Colon (tissue), 2 donors: ENCODE measurements around the gene OR2D3.
"Not testable (repeated sequence)": the region's sequence is repeated elsewhere in the genome, so short reads cannot be mapped to it uniquely, and the experiment has no call there.

ENCODE experiments used
- FAIRE-seq: peaks from 2 replicates; lab custom pipeline; 2012; peaks lifted over from hg19 to GRCh38; lab: Jason Lieb, UNC
- donor health status: control.
- donor health status: control.

The OR2D3 gene, protein sequence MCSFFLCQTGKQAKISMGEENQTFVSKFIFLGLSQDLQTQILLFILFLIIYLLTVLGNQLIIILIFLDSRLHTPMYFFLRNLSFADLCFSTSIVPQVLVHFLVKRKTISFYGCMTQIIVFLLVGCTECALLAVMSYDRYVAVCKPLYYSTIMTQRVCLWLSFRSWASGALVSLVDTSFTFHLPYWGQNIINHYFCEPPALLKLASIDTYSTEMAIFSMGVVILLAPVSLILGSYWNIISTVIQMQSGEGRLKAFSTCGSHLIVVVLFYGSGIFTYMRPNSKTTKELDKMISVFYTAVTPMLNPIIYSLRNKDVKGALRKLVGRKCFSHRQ

DNA sequence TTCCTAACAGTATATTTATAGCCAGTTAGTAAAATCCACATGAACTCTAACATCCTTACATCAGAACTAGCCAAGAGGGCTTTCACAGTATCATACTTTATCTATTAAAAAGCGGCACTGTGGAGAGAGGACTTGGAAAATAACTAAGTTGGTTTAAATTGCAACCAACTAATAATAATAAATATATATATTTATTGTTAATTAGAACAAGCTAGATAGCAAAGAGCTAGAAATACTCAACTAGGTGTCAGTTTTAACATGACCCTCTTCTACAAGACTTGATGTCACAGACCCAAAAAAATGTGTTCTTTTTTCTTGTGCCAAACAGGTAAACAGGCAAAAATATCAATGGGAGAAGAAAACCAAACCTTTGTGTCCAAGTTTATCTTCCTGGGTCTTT is at the start of gene OR2D3:
Gene OR2D3, plus strand, starts transcription at position 301 of the 400 bp plus-strand sequence. Its CDS starts 0 bp downstream, at position 301.
- FAIRE-seq = no peak

DNA sequence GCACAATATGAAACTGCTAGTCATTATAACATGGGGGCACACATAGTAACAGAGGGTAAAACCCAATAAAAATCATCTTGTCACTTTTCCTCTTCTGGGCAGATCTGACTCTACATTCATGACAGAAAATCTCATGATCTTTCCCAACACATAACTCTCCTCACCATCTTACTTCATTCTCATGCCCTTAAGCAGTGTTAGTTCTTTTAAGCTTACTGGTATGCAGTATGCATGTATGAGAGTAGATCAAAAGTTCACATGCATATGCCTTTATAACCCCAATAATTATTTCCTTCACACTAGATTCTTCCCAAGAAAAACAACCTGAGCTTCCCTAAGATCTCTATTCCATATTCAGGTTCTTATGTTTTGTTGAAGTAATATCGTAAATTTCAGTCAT is 49.5 kb upstream of the OR2D3 start:
- no peak for FAIRE-seq

DNA sequence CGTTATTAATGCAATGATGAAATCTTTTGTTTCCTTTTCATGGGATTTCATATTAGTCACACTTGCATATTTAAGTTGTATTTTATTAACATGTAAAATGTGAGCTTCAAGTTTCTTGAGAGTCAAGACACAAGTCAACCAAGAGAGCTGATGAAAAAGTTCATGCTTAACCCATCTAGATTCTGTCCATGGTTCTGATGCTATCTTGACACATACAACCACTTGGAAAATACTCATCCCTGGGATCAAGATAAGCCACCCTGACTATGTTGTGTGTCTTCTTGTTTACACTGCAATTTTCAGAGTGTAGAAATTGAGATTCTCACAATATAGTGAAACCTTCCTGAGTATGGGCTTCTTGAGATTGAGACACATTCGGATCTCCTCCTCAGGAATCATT is 45.0 kb upstream of the OR2D3 start:
- FAIRE-seq = no peak

DNA sequence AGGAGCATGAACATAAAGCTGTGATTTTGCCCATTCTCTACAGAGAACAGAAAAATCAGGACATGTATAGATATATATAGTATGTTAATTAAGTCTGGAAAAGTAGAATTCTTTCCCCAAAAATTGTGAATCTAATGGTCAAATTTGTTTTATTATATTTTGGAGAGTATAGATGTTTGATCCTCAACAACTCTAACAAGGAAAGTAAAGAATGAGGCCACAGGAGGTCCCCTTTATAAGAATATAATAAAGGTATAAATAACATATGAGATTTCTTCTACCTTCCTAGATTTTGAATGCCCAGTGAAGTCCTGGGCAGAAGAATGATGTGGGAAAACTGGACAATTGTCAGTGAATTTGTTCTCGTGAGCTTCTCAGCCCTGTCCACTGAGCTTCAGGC is 44.5 kb upstream of the OR2D3 start, which contains the start of gene OR10A4:
Gene OR10A4, plus strand, starts transcription at position 301 of the 400 bp plus-strand sequence. Its CDS starts 23 bp downstream, at position 324.
- FAIRE-seq = no peak

DNA sequence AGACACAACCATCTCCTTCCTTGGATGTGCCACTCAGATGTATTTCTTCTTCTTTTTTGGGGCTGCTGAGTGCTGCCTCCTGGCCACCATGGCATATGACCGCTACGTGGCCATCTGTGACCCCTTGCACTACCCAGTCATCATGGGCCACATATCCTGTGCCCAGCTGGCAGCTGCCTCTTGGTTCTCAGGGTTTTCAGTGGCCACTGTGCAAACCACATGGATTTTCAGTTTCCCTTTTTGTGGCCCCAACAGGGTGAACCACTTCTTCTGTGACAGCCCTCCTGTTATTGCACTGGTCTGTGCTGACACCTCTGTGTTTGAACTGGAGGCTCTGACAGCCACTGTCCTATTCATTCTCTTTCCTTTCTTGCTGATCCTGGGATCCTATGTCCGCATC is 43.9 kb upstream of the OR2D3 start:
- no peak for FAIRE-seq

DNA sequence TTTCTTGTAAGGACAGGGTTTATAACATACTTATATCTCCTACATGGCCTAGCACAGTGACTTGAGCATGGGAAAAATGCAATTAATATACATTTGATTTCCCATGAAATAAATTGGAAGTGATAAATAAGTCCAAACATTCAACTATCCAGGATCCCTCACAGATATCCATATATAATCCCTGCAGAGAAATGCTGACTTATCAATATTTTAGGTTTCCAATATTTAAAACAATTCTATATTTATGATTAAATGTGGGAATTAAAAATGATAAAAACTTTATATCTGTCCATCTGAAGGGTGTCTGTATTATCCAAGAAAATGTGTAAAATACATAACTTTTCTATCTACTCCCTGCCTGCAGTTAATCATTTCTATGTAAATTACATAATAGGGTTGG is 38.1 kb upstream of the OR2D3 start:
- peak; percentile 60 for FAIRE-seq

DNA sequence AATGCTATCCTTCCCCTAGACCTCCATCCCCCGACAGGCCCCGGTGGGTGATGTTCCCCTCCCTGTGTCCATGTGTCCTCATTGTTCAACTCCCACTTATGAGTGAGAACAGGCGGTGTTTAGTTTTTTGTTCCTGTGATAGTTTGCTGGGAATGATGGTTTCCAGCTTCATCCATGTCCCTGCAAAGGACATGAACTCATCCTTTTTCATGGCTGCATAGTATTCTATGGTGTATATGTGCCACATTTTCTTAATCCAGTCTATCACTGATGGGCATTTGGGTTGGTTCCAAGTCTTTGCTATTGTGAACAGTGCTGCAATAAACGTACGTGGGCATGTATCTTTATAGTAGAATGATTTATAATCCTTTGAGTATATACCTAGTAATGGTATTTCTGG is 33.1 kb upstream of the OR2D3 start:
- FAIRE-seq = not testable (repeated sequence)

DNA sequence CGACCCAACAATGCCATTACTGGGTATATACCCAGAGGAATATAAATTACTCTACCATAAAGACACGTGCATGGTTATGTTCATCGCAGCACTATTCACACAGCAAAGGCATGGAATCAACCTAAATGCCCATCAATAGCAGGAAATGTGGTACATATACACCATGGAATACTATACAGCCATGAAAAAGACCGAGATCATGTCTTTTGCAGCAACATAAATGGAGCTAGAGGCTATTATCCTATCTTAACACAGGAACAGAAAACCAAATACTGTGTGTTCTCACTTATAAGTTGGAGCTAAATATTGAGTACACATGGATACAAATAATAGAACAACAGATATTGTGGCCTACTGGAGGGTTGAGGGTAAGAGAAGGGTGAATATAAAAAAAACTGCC is 32.0 kb upstream of the OR2D3 start:
- no peak for FAIRE-seq

DNA sequence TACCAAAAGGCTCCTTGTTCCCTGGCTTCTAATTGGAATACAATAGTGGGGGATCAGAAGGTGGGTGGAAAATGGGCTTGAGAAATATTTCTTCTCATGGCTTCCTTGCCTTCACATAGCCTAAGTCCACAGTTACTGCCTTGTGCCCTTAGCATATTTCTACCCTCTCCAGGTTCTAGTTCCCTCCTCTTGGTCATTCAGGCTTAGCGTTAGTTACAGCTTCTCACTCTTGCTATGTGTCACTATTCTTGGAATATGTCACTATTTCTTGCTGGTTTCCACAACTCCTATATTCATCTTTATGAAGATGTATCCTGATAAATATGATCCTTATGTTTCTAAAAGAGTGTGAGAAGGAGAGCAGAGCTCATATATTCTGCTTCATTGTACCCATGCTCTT is 31.0 kb upstream of the OR2D3 start:
- no peak for FAIRE-seq

DNA sequence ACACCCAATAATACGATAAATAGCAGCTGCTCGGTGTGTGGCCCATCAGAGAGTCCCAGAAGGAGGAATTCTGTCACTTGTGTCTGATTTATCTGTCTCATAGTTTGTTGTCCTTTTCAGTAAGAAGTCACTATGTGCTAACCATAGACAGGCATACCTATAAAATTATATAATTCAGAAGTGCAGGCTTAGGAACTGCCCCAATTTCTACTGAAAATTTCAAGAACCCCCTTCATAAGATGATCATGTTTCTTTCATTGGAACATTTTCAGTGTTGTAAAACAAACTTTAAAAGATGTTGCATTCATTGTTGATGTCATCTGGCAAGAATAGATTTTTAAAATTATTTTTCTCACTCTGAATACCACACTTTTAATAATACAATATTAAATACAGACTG is 28.4 kb upstream of the OR2D3 start, which contains the start of gene OR2D2:
Gene OR2D2, minus strand, starts transcription at position 101 of the 400 bp plus-strand sequence. Its CDS starts 0 bp downstream, at position 101.
- no peak for FAIRE-seq

DNA sequence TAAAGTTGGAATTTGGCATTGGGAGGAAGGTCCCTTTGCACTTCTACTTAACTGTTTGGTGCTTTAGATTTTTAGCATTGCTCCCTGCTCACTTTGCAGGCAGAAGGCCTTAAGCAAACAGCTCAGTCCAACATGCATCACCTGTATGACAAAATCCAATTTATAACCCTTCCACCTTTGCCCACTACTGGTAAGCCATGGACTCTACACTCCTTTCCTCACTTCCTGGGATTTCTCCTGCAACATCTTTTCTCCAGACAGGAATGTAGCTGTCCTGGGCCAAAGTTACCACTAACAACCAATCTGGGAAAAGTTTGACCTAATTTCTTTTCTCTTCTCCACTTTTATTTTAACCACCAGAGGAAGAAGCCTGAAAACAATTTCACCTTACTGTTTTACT is 26.7 kb upstream of the OR2D3 start:
- FAIRE-seq = no peak

DNA sequence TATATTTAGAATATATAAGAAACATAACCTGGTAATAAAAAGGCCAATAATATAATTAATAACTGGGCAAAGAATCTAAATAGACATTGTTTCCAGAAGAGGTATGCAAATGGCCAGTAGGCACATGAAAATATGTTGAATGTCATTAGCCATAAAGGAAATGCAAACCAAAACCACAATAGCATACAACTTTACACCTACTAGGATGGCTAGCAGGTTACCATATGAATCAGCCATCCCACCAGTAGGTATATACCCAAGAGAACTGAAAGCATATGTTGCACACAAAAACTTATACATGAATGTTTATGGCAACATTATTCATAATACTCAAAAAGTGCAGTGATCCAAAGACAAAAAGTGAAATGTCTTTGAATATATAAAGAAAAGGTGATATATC is 25.8 kb upstream of the OR2D3 start:
- FAIRE-seq = no peak

DNA sequence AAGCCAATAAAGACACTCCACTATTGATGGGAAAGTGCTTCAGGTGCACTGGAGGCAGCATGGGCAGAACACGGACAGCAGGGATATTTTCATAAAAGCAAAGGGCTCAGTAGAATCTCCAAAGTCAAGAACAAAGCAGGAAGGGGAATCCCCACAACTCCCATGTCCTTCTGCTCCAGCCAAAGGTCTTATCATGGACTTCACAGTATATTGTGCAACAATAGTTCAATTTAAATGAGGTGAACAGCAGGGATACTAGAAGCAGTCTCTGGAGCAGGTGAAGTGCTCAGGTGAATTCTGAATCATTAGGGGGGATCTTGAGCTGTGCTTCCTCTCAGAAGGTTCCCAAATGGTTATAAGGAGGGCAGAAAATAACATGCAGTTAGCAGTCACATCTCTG is 21.9 kb upstream of the OR2D3 start:
- FAIRE-seq = no peak

DNA sequence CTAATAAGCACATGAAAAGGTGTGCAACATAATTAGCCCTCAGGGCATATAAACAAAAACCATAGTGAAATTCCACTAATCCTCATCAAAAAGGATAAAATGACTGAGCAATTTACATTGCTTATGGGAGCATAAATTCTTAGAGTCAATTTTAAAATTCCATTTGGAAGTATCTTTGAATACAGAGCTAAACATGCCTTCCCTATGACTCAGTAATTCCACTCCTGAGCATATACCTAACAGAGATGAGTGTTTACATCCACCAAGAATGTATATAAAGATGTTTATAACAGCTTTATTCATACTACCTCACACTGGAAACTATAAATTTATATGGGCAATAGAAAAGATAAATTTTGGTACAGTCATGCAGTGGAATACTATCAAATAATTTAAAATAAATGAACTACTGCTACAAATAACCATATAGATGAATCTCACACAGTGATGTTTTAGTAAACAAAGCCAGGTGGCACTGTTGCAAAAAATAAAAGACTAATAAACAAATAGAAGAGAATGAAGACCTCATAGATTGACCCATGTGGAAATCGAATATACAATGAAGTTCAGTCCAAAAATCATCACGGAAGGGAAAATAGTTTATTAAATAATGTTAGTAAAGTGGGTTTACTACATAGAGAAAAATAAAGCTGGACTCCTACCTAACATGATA is 20.3 kb upstream of the OR2D3 start:
- no peak for FAIRE-seq

DNA sequence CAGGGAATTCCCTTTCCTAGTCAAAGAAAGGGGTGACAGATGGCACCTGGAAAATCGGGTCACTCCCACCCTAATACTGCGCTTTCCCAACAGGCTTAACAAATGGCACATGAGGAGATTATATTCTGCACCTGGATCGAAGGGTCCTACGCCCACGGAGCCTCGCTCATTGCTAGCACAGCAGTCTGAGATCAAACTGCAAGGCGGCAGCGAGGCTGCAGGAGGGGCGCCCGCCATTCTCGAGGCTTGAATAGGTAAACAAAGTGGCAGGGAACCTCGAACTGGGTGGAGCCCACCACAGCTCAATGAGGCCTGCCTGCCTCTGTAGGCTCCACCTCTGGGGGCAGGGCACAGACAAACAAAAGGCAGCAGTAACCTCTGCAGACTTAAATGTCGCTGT is 16.0 kb upstream of the OR2D3 start:
- FAIRE-seq = not testable (repeated sequence)

DNA sequence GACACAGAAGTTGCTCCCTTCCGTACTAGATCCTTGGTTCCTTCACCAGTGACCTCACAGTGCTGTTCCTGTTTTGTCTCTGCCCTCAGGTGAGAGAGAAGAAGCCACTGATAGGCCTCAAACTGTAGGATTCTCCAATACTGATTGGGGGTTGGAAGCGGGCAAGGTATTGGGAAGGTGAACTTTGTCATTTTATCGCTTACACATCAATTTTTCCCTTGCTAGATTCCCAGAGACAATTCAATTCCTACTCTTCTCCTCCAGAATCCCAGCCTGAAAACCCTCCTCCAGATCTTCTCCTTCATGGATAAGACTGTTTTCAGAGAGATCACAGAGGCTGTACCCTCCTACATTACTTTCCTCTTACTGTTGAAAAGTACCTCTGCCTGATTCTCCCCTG is 9.4 kb upstream of the OR2D3 start:
- no peak for FAIRE-seq

DNA sequence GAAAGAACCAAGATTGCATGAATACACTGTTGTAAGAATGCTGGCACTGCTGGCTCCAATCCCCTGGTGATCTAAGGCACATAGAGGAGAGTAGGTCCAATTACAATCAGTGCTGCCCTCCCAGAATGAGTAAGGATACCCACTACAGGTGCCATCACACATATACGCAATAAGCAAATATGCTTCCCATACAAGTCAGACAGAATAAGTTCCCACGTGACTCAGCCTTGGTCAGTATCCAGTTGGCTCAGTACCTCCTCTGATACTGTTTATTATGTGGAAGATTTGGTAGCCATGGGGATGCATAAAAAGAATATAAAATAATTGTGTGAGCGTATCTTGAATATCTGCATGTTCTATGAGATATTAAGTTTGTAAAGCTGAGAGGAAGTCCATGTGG is 8.9 kb upstream of the OR2D3 start:
- no peak for FAIRE-seq

DNA sequence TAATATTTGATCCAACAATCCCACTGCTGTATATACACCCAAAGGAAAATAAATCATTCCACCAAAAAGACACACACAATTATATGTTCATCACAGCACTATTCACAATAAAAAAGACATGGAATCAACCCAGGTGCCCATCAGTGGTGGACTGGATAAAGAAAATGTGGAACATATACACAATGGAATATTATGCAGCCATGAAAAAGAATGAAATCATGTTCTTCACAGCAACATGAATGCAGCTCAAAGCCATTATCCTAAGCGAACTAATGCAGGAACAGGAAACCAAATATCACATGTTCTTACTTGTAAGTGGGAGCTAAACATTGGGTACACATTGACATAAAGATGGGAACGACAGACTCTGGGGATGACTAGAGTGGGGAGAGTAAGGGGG is 1.1 kb upstream of the OR2D3 start:
- FAIRE-seq = no peak

DNA sequence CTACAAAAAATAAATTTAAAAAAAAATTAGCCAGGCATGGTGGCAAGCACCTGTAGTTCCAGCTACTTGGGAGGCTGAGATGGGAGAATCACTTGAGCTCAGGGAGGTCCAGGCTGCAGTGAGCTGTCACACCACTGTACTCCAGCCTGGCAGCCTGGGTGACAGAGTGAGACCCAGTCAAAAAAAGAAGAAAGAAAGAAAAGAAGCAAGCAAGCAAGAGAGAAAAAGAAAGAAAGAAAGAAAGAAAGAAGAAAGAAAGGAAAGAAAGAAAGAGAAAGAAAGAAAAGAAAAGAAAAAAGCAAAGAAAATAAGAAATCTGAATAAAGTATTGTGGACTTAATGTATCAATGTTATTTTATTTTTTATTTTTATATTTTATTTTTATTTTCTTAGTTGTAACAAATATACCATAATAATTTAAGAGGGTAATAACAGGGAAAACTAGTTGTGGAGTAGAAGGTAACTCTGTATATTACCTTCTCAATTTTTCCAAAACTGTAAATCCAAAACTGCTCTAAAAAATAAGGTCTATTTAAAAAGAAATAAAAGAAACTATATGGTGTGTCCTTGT is 4.3 kb downstream of the OR2D3 start:
- FAIRE-seq = no peak

DNA sequence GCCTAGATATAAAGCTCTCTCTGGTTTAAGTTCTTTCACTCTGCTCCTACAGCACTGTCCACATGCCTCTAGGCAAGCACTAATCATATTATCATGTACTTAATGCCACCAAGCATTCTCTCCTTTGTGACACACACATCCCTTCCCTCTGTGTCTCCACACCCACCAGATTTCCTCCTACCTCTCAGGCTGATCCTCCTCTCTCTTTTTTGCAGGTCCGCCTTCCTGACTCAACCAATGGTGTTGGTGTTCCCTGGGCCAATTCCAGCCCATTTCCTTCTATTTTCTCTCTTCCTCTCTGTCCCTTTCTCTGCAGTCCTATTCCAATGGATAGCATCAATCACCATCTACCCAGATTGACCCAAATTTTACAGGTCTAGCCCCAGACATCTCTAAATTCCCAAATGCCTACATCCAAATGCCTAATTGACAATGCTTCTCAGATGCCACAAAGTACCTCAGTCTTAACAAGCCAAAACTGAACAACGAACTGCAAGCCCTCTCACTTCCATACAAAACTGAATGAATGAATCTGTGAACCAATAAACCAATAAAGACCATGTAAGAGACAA is 4.9 kb downstream of the OR2D3 start:
- FAIRE-seq = no peak

DNA sequence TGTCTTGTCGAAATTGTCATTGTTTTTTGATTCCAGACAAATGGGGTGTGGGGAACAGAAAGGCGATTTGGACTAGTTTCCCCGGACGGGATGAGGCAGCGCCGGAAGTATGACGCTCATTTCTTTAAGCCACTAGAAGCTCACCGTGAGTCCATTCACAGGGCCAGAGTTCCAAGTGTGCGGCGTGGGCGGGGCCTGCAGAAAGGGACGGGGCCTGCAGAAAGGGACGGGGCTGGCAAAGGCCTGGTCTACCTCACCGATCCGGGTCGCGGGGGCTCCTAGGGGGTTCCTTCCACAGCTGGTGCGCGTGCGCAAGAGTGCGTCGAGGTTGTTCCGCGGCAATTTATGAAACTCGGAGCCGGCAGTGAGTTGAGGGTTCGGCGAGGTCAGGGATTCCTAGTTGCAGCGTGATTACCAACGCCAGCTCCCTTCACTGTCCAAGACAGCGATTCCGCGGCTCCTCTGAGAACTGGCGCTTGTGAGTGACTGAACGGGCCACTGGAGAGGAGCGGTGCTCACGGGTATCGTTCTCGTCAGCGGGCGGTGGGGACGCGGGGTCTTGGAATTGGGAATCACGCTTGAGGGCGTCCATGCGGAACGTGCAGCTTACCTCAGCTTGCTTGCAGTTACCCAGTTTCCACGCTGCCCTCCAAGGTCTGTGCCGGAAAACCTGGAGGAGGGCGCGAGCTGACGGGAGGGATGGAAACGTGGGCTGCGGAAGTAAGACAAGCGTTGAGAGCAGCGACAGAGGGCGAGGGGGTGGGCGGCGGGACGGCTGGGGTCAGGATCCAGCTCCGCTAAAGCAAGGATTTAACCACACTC is 5.6 kb downstream of the OR2D3 start, which contains the start of gene ZNF215:
Gene ZNF215, plus strand, starts transcription at position 219 of the 822 bp plus-strand sequence. CDS start 5,847 bp downstream, outside the sequence.
- no peak for FAIRE-seq
